GM23338 (cell line): ENCODE data around the gene LUC7L. TPM values are rescaled to one million over a fixed set of nuclear protein-coding genes. Genes with fewer than 3 reads are reported as not detected.

Experiments used
- ATAC-seq: fragments of 200-7000 bp; cut with Tn5 transposase; 3 replicates; pipeline ENCODE4 v1.9.1; 2020
- DNase-seq: peaks from one replicate; pipeline ENCODE4 v3.0.0-alpha.2; 2015; ENCODE audit warnings: low spot score
- H2AFZ ChIP-seq: fragments of 200-600 bp; sonication (generic); 2 replicates; pipeline ENCODE4 v1.8.0; 2016; ENCODE audit warnings: antibody characterized with exemption, mild to moderate bottlenecking, moderate library complexity
- H3F3A ChIP-seq: fragments of 200-600 bp; sonication (generic); replicated peaks from 2 replicates; pipeline ENCODE4 v1.8.0; 2017; ENCODE audit warnings: antibody characterized with exemption, mixed run types, low read depth
- H3K27ac ChIP-seq: fragments of 200-600 bp; sonication (generic); 2 replicates; pipeline ENCODE4 v1.6.1; 2016; ENCODE audit warnings: low read depth
- H3K27me3 ChIP-seq: fragments of 200-600 bp; sonication (generic); 2 replicates; pipeline ENCODE4 v1.8.0; 2016; ENCODE audit warnings: mild to moderate bottlenecking, mixed run types, moderate library complexity; ENCODE audit not compliant: insufficient read depth
- H3K36me3 ChIP-seq: fragments of 200-600 bp; sonication (generic); 2 replicates; pipeline ENCODE4 v1.8.0; 2016; ENCODE audit warnings: mild to moderate bottlenecking; ENCODE audit not compliant: insufficient read depth
- H3K4me1 ChIP-seq: fragments of 200-600 bp; sonication (generic); 2 replicates; pipeline ENCODE4 v1.8.0; 2016; ENCODE audit warnings: mild to moderate bottlenecking, moderate library complexity; ENCODE audit not compliant: insufficient read depth
- H3K4me2 ChIP-seq: fragments of 200-600 bp; sonication (generic); 2 replicates; pipeline ENCODE4 v1.7.1; 2017; ENCODE audit warnings: mixed run types
- H3K4me3 ChIP-seq: fragments of 200-600 bp; sonication (generic); 2 replicates; pipeline ENCODE4 v1.6.1; 2016; ENCODE audit warnings: mixed run types
- H3K79me2 ChIP-seq: fragments of 200-600 bp; sonication (generic); replicated peaks from 2 replicates; pipeline ENCODE4 v1.8.0; 2017; ENCODE audit warnings: mild to moderate bottlenecking; ENCODE audit not compliant: insufficient read depth
- H3K9me2 ChIP-seq: fragments of 200-600 bp; sonication (generic); 2 replicates; pipeline ENCODE4 v1.8.0; 2017; ENCODE audit not compliant: insufficient read depth
- H4K20me1 ChIP-seq: fragments of 200-600 bp; sonication (generic); replicated peaks from 2 replicates; pipeline ENCODE4 v1.8.0; 2017; ENCODE audit warnings: mild to moderate bottlenecking; ENCODE audit not compliant: insufficient read depth
- H3K27ac Mint-ChIP-seq: 2 replicates; pipeline ENCODE4 v1.8.0; 2020; ENCODE audit warnings: inconsistent platforms, mild to moderate bottlenecking, moderate library complexity, mixed read lengths
- H3K27me3 Mint-ChIP-seq: 3 replicates; pipeline ENCODE4 v1.8.0; 2022; ENCODE audit warnings: low read depth, mild to moderate bottlenecking, moderate library complexity, mixed read lengths, inconsistent platforms; ENCODE audit not compliant: insufficient read depth, poor library complexity
- H3K36me3 Mint-ChIP-seq: 3 replicates; pipeline ENCODE4 v1.8.0; 2021; ENCODE audit warnings: low read depth, mild to moderate bottlenecking, inconsistent platforms, moderate library complexity, mixed read lengths
- H3K4me1 Mint-ChIP-seq: 3 replicates; pipeline ENCODE4 v1.8.0; 2020; ENCODE audit warnings: mild to moderate bottlenecking, inconsistent platforms, mixed read lengths
- H3K4me3 Mint-ChIP-seq: 3 replicates; pipeline ENCODE4 v1.8.0; 2021; ENCODE audit warnings: moderate library complexity, mild to moderate bottlenecking, inconsistent platforms, mixed read lengths
- H3K9me3 Mint-ChIP-seq: 3 replicates; pipeline ENCODE4 v1.8.0; 2020; ENCODE audit warnings: moderate library complexity, mild to moderate bottlenecking, inconsistent platforms, mixed read lengths
- CREB1 ChIP-seq: fragments of 250-450 bp; sonication (Bioruptor Pico); IDR thresholded peaks from 2 replicates; pipeline ENCODE4 v1.5.0; 2020; ENCODE audit warnings: low read depth, mild to moderate bottlenecking, moderate library complexity
- EZH2 ChIP-seq: fragments of 200-600 bp; sonication (generic); IDR thresholded peaks from one replicate; pipeline ENCODE4 v1.8.0; 2017; ENCODE audit warnings: antibody characterized with exemption, mild to moderate bottlenecking, low read depth; ENCODE audit not compliant: unreplicated experiment
- EZH2phosphoT487 ChIP-seq: fragments of 200-600 bp; sonication (generic); IDR thresholded peaks from one replicate; pipeline ENCODE4 v1.8.1; 2018; ENCODE audit warnings: antibody characterized with exemption; ENCODE audit not compliant: unreplicated experiment
- JUNB ChIP-seq: IDR thresholded peaks from one replicate; pipeline ENCODE4 v1.6.1; 2016; ENCODE audit warnings: antibody characterized with exemption; ENCODE audit not compliant: unreplicated experiment
- NANOG ChIP-seq: IDR thresholded peaks from 2 replicates; pipeline ENCODE4 v1.6.1; 2016; ENCODE audit warnings: antibody characterized with exemption, borderline replicate concordance
- POLR2AphosphoS5 ChIP-seq: IDR thresholded peaks from 2 replicates; pipeline ENCODE4 v1.6.1; 2016; ENCODE audit warnings: antibody characterized with exemption, low read depth
- ZNF114 ChIP-seq: fragments of 250-450 bp; sonication (Bioruptor Pico); IDR thresholded peaks from 2 replicates; pipeline ENCODE4 v1.5.0; 2020; ENCODE audit warnings: mild to moderate bottlenecking, moderate library complexity
- polyA plus RNA-seq: library from polyadenylated mRNA; unstranded; fragments of >200 nt; fragmentation: Nextera tagmentation; extraction: Ambion mirVana; gene quantifications from 2 replicates; pipeline ENCODE4 v1.2.1, GENCODE V29; 2016
- total RNA-seq: library from RNA; depleted of rRNA; stranded (reverse); fragments of >200 nt; shearing (Covaris generic); gene quantifications from 2 replicates; pipeline ENCODE4 v1.2.3, GENCODE V29; 2014
- TF ChIP-seq, protein P1 (sequence below): IDR thresholded peaks from one replicate; pipeline ENCODE4 v1.6.1; 2018; ENCODE audit warnings: antibody characterized with exemption; ENCODE audit not compliant: unreplicated experiment
- TF ChIP-seq, protein P2 (sequence below): IDR thresholded peaks from 2 replicates; pipeline ENCODE4 v1.6.1; 2016; ENCODE audit warnings: antibody characterized with exemption
- TF ChIP-seq, protein P3 (sequence below), 2 experiments: fragments of 200-600 bp in 1 of 2; sonication (generic) in 1 of 2; conservative IDR thresholded peaks; 2 replicates each; pipeline versions ENCODE4 v1.5.1 to v1.6.1; 2016 to 2017; ENCODE audit warnings: antibody characterized with exemption in 2 of 2, low read depth in 2 of 2, mild to moderate bottlenecking in 2 of 2, moderate library complexity in 1 of 2

Gene LUC7L
- total and polyA plus RNA-seq, 2 experiments from 2014 or later, result 114 to 151 TPM

DNA sequence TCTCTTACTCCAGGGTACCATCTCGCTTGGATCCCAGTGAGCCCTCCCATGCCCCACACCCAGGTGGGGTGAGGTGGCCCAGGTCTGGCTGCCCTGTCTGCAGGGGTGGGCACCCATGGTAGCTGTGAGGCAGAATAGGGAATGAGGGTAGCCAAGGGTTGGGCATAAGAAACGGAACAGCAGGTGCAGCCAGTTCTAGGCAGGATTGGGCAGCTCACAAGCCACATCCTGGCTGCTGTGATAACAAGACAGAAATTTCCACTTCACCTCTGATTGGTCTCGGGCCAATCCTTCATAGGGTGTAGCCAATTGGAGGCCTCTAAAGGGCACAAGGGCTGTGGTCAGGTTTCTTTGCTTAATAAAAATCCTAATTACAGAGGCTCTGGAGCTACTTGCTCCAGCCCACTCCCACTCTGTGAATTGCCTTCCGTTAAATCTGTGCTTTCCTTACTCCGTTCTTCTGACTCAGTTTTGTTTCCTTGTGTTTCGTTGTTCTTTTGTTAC, 49.7 kb upstream of the LUC7L start (continued):
- no peak for TF ChIP-seq EZH2phosphoT487

DNA sequence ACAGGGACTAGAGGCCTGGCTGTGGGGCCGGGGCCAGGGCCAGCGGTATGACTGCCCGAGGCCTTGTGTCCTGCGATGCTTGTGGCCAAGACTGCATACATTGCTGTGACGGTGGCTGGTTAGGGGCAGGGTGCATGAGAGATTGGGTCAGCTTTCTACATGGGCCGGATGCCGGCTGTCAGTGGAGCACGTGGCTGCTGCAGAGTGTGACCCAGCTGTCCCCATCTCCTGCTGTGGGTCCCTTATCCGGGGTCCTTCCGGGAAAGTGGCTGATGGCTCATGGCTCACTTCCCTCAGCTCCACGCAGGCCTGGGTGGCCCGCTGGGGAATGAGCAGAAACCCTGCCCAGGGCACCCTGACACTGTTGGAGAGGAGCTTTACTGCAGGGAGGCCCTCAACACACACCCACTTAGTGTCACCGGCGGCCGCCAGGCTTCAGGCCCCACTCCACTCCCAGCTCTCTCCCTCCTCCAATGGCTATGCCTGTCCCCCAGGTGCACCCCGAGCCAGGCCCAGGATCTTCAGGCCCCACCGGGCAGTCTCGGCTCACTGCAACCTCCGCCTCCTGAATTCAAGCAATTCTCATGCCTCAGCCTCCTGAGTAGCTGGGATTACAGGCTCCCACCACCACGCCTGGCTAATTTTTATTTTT, 47.3 kb upstream of the LUC7L start:
- 0 out of 2 replicates have a peak, but pooled peaks cover 2% of the 10 kb centered on the region for H4K20me1 ChIP-seq
- no peak for TF ChIP-seq JUNB
- no peak for TF ChIP-seq EZH2
- no peak for TF ChIP-seq EZH2phosphoT487
- TF ChIP-seq, protein P1, sequence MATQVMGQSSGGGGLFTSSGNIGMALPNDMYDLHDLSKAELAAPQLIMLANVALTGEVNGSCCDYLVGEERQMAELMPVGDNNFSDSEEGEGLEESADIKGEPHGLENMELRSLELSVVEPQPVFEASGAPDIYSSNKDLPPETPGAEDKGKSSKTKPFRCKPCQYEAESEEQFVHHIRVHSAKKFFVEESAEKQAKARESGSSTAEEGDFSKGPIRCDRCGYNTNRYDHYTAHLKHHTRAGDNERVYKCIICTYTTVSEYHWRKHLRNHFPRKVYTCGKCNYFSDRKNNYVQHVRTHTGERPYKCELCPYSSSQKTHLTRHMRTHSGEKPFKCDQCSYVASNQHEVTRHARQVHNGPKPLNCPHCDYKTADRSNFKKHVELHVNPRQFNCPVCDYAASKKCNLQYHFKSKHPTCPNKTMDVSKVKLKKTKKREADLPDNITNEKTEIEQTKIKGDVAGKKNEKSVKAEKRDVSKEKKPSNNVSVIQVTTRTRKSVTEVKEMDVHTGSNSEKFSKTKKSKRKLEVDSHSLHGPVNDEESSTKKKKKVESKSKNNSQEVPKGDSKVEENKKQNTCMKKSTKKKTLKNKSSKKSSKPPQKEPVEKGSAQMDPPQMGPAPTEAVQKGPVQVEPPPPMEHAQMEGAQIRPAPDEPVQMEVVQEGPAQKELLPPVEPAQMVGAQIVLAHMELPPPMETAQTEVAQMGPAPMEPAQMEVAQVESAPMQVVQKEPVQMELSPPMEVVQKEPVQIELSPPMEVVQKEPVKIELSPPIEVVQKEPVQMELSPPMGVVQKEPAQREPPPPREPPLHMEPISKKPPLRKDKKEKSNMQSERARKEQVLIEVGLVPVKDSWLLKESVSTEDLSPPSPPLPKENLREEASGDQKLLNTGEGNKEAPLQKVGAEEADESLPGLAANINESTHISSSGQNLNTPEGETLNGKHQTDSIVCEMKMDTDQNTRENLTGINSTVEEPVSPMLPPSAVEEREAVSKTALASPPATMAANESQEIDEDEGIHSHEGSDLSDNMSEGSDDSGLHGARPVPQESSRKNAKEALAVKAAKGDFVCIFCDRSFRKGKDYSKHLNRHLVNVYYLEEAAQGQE, result no peak
- peak overlapping the region; percentile 63; the same call in 1 of the 2 replicates for H3K4me3 ChIP-seq
- peaks cover 4% of the 10 kb centered on the region; the same call in 1 of the 2 replicates for H3F3A ChIP-seq
- Mint-ChIP-seq H3K27me3 (peaks cover 43% of the 10 kb centered on the region), H3K27ac (no peak overlapping the region), H3K9me3 (no peaks in the 10 kb centered on the region), H3K4me3 (peak overlapping the region; percentile 71), H3K4me1 (no peaks in the 10 kb centered on the region), H3K36me3 (no peaks in the 10 kb centered on the region; the same call in 2 of the 3 replicates)
- peaks cover 59% of the 10 kb centered on the region for H3K27me3 ChIP-seq
- H3K36me3 ChIP-seq, result no peaks in the 10 kb centered on the region
- ATAC-seq (no peak), DNase-seq (no peak)
- H3K27ac ChIP-seq, result no peak overlapping the region
- no peaks in the 10 kb centered on the region for H3K9me2 ChIP-seq
- no peaks in the 10 kb centered on the region for H3K4me1 ChIP-seq
- H2AFZ ChIP-seq, result 0 out of 2 replicates have a peak overlapping the region, but pooled peaks have one; percentile 23
- H3K4me2 ChIP-seq, result no peak overlapping the region
- H3K79me2 ChIP-seq, result no peaks in the 10 kb centered on the region

DNA sequence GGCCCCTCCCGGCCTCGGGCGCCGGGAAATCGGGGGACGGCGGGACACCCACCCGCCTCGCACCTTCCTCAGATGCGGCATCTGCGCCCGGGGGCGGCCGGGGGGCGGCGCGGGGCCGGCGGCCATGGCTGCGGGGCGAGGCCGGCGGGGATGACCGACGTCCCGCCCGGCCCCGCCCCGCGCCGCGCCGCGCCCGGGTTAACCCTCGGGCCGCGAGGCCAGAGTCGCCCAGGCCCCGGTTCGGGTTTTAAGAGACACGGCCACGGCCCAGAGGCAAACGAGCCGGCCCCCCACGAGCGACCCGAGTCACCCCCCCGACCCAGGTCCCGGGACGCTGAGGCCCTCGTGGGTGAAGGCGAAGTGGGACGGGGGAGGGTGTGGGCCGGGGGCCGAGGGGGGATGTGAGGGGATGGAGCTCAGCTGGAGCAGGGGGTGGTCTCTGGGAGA, 46.6 kb upstream of the LUC7L start, which contains the start of gene RGS11:
TSS of gene RGS11 (minus strand) at position 159 of the 447 bp plus-strand sequence. CDS start at position 126, 33 bp downstream.
- peak within 1 kb of the TSS; percentile 63 for H3K4me3 ChIP-seq
- H4K20me1 ChIP-seq, result 0 out of 2 replicates have a peak, but pooled peaks cover 2% of the 10 kb centered on the region
- H2AFZ ChIP-seq, result peak within 1 kb of the TSS; percentile 93; the same call in 1 of the 2 replicates
- peaks cover 52% of the 10 kb centered on the region for H3K27me3 ChIP-seq
- H3K27ac ChIP-seq, result no peak within 1 kb of the TSS
- no peak for DNase-seq
- H3K4me3 Mint-ChIP-seq, result peak within 1 kb of the TSS; percentile 71
- no peaks in the 10 kb centered on the region; the same call in 2 of the 3 replicates for H3K36me3 Mint-ChIP-seq
- no peaks in the 10 kb centered on the region for H3K36me3 ChIP-seq
- peak; percentile 7; the same call in 2 of the 3 replicates for ATAC-seq
- H3F3A ChIP-seq, result peaks cover 4% of the 10 kb centered on the region; the same call in 1 of the 2 replicates
- no peak within 1 kb of the TSS for H3K27ac Mint-ChIP-seq
- H3K9me2 ChIP-seq, result no peaks in the 10 kb centered on the region
- H3K27me3 Mint-ChIP-seq, result peaks cover 37% of the 10 kb centered on the region
- H3K9me3 Mint-ChIP-seq, result no peaks in the 10 kb centered on the region
- H3K4me1 ChIP-seq, result no peaks in the 10 kb centered on the region
- no peaks in the 10 kb centered on the region for H3K4me1 Mint-ChIP-seq
- H3K79me2 ChIP-seq, result no peaks in the 10 kb centered on the region
- no peak for TF ChIP-seq CREB1 (CRISPR knock-in tag)
- no peak for TF ChIP-seq NANOG
- TF ChIP-seq, protein P1, result no peak
- no peak for TF ChIP-seq EZH2phosphoT487
- TF ChIP-seq POLR2AphosphoS5, result no peak
- no peak for TF ChIP-seq JUNB
- TF ChIP-seq, protein P2, sequence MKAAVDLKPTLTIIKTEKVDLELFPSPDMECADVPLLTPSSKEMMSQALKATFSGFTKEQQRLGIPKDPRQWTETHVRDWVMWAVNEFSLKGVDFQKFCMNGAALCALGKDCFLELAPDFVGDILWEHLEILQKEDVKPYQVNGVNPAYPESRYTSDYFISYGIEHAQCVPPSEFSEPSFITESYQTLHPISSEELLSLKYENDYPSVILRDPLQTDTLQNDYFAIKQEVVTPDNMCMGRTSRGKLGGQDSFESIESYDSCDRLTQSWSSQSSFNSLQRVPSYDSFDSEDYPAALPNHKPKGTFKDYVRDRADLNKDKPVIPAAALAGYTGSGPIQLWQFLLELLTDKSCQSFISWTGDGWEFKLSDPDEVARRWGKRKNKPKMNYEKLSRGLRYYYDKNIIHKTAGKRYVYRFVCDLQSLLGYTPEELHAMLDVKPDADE, result no peak
- TF ChIP-seq, protein P3, sequence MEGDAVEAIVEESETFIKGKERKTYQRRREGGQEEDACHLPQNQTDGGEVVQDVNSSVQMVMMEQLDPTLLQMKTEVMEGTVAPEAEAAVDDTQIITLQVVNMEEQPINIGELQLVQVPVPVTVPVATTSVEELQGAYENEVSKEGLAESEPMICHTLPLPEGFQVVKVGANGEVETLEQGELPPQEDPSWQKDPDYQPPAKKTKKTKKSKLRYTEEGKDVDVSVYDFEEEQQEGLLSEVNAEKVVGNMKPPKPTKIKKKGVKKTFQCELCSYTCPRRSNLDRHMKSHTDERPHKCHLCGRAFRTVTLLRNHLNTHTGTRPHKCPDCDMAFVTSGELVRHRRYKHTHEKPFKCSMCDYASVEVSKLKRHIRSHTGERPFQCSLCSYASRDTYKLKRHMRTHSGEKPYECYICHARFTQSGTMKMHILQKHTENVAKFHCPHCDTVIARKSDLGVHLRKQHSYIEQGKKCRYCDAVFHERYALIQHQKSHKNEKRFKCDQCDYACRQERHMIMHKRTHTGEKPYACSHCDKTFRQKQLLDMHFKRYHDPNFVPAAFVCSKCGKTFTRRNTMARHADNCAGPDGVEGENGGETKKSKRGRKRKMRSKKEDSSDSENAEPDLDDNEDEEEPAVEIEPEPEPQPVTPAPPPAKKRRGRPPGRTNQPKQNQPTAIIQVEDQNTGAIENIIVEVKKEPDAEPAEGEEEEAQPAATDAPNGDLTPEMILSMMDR (conservative IDR thresholded peaks at IDR 0.05; ENCODE audit: low read depth in 2 of 2), result no peak
- TF ChIP-seq ZNF114, result no peak
- peak within 1 kb of the TSS; percentile 84 for H3K4me2 ChIP-seq
